OCI-LY3 (cell line): ENCODE data around the gene NDUFA13.

Source experiments
- CTCF ChIP-seq: fragments of 200-600, 300-600 bp; sonication (generic); IDR thresholded peaks from 2 replicates; pipeline ENCODE4 v1.5.1; 2014; ENCODE audit warnings: antibody characterized with exemption, low read length, low read depth
- EZH2phosphoT487 ChIP-seq: fragments of 200-600 bp; shearing (Covaris generic); IDR thresholded peaks from 2 replicates; pipeline ENCODE4 v1.6.1; 2018; ENCODE audit warnings: antibody characterized with exemption, mixed run types, low read depth

- TF ChIP-seq CTCF (no peak), EZH2phosphoT487 (no peak)
Measured at GRCh38 chr19:19506592-19506991, 9.4 kb upstream of the NDUFA13 start.
